ENCODE results near the gene UNC5C. TPM values are rescaled to one million over a fixed set of nuclear protein-coding genes. Genes with fewer than 3 reads are reported as not detected.
"Not testable (repeated sequence)": the region's sequence is repeated elsewhere in the genome, so short reads cannot be mapped to it uniquely, and the experiment has no call there.

UNC5C gene
- total RNA-seq, 1 donor from 2014 or later, result not detected

DNA sequence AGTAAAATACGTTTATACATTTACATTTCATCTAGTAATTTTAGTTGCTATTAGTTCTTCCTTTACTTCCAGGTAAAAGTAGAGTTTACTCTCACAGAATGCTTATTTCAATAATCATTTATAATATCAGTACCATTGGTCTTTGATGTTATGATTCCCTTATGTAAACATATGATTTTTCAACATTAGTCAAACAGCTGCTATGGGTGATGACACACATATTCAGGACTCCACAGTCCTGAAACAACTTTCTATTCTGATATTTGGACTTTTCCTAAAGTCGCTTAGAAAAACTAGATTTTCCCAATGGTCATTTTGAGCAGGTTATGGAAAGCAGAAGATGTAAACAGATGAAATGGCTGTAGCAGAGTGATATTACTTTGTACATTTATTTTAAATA, 369.8 kb downstream of the UNC5C start:
- DNase-seq (ENCODE audit: low read depth) (peak; percentile 10), FAIRE-seq (no peak)
- TF ChIP-seq, protein P1, sequence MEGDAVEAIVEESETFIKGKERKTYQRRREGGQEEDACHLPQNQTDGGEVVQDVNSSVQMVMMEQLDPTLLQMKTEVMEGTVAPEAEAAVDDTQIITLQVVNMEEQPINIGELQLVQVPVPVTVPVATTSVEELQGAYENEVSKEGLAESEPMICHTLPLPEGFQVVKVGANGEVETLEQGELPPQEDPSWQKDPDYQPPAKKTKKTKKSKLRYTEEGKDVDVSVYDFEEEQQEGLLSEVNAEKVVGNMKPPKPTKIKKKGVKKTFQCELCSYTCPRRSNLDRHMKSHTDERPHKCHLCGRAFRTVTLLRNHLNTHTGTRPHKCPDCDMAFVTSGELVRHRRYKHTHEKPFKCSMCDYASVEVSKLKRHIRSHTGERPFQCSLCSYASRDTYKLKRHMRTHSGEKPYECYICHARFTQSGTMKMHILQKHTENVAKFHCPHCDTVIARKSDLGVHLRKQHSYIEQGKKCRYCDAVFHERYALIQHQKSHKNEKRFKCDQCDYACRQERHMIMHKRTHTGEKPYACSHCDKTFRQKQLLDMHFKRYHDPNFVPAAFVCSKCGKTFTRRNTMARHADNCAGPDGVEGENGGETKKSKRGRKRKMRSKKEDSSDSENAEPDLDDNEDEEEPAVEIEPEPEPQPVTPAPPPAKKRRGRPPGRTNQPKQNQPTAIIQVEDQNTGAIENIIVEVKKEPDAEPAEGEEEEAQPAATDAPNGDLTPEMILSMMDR (IDR thresholded peaks at IDR 0.05; ENCODE audit: insufficient read depth, low read length, severe bottlenecking), result no peak
- H3K36me3 ChIP-seq (ENCODE audit: control insufficient read depth, insufficient read depth, low read length), result no peaks in the 10 kb centered on the region
- H3K27me3 ChIP-seq (ENCODE audit: control insufficient read depth, insufficient read depth, low read length), result no peaks in the 10 kb centered on the region
- no peak overlapping the region for H3K4me3 ChIP-seq (ENCODE audit: low read depth, low read length)

DNA sequence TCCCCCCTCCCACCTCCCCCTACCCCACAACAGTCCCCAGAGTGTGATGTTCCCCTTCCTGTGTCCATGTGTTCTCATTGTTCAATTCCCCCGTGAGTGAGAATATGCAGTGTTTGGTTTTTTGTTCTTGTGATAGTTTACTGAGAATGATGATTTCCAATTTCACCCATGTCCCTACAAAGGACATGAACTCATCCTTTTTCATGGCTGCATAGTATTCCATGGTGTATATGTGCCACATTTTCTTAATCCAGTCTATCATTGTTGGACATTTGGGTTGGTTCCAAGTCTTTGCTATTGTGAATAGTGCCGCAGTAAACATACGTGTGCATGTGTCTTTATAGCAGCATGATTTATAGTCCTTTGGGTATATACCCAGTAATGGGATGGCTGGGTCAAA, 377.4 kb downstream of the UNC5C start:
- not testable (repeated sequence) for H3K4me3 ChIP-seq (ENCODE audit: low read depth, low read length); H3K27me3 ChIP-seq (ENCODE audit: control insufficient read depth, insufficient read depth, low read length); FAIRE-seq; H3K36me3 ChIP-seq (ENCODE audit: control insufficient read depth, insufficient read depth, low read length); DNase-seq (ENCODE audit: low read depth)

DNA sequence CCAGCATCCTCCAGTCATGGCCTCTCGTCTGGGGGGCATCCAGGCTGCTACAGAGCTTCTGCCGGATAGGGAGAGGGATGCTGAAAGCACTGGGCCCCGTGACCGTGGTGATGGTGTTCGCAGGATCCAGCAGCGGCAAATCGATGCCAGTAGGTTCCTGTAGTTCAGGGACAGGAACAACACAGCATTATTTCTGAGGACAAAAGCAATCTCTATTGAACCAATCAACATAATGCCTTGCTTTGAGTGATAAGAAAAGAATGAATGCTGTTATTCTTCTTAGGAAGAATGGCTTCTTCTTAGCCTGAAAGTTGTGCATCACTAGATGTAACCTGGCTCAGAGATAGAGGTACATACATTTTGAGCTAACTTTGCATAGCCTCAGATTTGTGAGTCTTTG, 378.6 kb downstream of the UNC5C start:
- DNase-seq (ENCODE audit: low read depth) (no peak), FAIRE-seq (no peak)
- Histone ChIP-seq H3K36me3 (ENCODE audit: control insufficient read depth, insufficient read depth, low read length) (no peaks in the 10 kb centered on the region), H3K4me3 (ENCODE audit: low read depth, low read length) (no peak overlapping the region), H3K27me3 (ENCODE audit: control insufficient read depth, insufficient read depth, low read length) (no peaks in the 10 kb centered on the region)
- TF ChIP-seq, protein P1 (IDR thresholded peaks at IDR 0.05; ENCODE audit: insufficient read depth, low read length, severe bottlenecking), result no peak

DNA sequence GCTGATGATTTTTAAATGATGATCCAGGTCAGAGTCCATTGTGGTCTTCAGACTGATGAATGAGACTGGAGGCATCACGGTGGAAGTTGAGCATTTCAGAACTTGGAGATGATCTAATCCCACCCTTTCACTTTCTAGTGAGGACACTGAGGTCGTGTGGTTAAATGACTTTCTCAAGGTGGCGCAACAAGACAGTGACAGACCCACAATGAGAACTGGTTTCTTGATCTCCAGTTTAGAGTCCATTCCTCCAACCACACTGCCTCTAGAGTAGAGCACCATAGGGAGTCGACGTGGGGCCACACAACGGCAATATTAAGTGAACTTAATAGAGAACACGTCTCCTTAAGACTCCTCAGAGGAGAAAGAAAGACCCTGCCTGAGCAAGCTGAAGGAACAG, 381.0 kb downstream of the UNC5C start:
- Histone ChIP-seq H3K4me3 (ENCODE audit: low read depth, low read length) (no peak overlapping the region), H3K36me3 (ENCODE audit: control insufficient read depth, insufficient read depth, low read length) (no peaks in the 10 kb centered on the region), H3K27me3 (ENCODE audit: control insufficient read depth, insufficient read depth, low read length) (no peaks in the 10 kb centered on the region)
- DNase-seq (ENCODE audit: low read depth) (no peak), FAIRE-seq (peak; percentile 13)
- TF ChIP-seq, protein P1 (IDR thresholded peaks at IDR 0.05; ENCODE audit: insufficient read depth, low read length, severe bottlenecking), result no peak

DNA sequence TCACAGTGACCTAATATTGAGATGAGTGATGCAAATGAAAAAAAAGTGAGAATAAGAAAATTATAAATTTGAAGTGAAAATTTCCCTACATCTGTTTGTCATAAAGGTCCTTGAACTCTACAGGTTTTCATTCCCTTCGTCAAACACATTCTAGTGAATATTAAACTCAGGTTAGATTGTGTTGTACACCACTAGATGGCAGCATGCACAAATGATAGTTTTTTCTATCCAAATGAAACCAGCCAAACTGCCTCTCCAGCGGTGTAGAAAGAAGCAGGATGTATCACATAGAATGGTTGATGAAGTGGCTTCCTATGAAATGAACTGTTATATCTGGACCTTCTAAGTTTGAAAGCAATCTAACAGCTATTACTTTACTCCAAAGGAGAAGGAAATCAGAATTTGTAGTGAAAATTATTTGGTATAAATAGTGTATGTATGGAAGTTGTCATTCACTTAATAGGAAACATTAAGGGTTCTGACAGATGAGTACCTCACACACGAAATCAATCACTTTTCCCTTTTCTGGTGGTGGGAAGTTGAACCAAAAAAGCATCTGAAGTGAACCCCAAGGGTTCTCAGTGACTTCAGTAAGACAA, 382.7 kb downstream of the UNC5C start:
- FAIRE-seq, result no peak
- DNase-seq (ENCODE audit: low read depth), result peak; percentile 63
- TF ChIP-seq, protein P1 (IDR thresholded peaks at IDR 0.05; ENCODE audit: insufficient read depth, low read length, severe bottlenecking), result peak; percentile 40
- H3K4me3 ChIP-seq (ENCODE audit: low read depth, low read length), result no peak overlapping the region
- no peaks in the 10 kb centered on the region for H3K36me3 ChIP-seq (ENCODE audit: control insufficient read depth, insufficient read depth, low read length)
- no peaks in the 10 kb centered on the region for H3K27me3 ChIP-seq (ENCODE audit: control insufficient read depth, insufficient read depth, low read length)

DNA sequence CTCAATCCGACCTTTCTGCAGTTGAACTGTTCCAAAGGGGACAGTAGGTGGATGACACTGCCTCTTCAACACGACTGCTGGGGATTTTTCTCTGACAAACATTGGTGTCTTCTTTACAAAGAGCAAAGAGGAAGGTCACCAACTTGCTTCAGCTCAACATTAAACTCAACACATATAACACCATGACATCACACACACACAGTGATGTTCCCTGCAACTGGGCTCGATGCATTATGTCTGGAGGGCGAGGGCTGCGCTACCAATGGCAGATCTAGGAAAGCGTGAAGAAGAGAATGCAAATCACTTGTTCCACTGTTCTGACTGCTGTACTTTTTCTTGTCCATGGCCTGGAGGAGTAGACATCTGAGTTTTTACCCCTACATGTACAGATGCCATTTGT, 385.9 kb downstream of the UNC5C start:
- DNase-seq (ENCODE audit: low read depth) (no peak), FAIRE-seq (peak; percentile 62)
- no peaks in the 10 kb centered on the region for H3K27me3 ChIP-seq (ENCODE audit: control insufficient read depth, insufficient read depth, low read length)
- no peak overlapping the region for H3K4me3 ChIP-seq (ENCODE audit: low read depth, low read length)
- no peaks in the 10 kb centered on the region for H3K36me3 ChIP-seq (ENCODE audit: control insufficient read depth, insufficient read depth, low read length)
- TF ChIP-seq, protein P1 (IDR thresholded peaks at IDR 0.05; ENCODE audit: insufficient read depth, low read length, severe bottlenecking), result no peak

Measured in bronchial epithelial cell (primary cell).